HG02884 (cell line): Measurements from ENCODE around the gene PHLDB1.

ENCODE experiments used
- ATAC-seq: cut with Tn5 transposase; IDR thresholded peaks from one replicate; pipeline ENCODE4 v1.9.1; 2021; ENCODE audit warnings: mild to moderate bottlenecking, moderate library complexity; ENCODE audit not compliant: unreplicated experiment

The PHLDB1 gene

GRCh38 chr11:118621784-118622375 is 14.5 kb downstream of the PHLDB1 start:
- no peak for ATAC-seq

DNA sequence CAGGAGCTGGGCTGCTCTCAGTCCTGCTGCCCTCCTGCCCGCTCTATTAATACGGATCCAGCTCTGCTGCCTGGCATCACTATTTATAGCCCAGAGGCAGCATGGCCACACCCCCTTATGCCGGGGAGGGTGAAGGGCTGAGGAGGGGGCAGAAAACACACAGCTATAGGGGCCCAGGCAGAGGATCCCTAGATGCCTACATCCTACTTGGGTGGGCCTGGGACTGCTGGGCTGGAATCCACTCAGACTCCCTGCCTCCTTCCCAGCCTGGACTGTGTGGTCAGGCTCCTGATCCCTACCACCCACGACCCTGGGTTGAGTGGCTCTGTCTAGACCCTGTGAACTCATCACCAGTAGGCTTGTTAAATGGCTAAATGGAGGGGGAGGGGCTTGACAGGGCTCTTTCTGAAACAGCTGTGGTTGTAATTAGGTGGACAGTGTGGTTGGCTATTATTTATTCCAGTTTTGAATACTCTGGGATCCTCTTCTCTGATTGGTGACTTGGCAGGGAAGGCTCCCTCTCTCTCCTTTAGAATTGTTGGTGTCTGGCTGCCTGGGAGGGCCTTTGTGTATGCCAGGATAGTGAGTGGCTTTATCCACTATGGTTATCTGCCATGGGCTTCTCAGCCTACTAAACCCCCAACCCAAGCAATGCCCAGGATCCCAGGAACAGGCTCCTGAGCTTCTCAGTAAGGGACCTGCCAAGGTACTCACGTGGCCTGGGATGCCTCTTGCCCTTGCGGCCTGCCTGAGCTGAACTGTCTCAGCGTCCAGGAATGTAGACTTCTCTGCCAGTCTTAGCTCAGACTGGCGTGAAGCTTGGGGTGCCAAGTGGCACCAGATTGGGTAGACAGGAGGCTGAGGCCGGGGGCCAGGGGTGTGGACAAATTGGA is 15.2 kb downstream of the PHLDB1 start:
- ATAC-seq = no peak

DNA sequence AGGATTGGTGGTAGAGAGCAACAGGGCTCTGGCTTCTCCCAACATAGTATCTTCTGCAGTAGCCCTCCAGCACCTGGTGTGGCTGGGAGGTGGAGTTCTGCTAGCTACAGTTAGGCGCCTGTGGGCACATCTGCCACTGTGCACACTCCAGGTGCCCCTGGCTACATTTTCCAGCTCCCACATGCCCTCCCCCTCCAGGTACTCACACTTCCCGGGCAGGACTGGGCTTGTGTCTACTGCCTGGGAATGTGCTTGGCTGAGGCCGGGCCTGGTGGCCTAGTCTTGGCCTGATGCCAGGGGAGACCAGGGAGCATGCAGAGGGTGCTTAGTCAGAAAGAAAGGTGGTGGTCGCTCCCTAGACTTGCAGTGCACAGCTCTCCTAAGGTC is 15.8 kb downstream of the PHLDB1 start:
- no peak for ATAC-seq

- ATAC-seq = no peak
These were observed 17.7 kb downstream of the PHLDB1 start for GRCh38 chr11:118625036-118625690.

- ATAC-seq = no peak
These were observed 18.6 kb downstream of the PHLDB1 start for GRCh38 chr11:118625976-118626375.

DNA sequence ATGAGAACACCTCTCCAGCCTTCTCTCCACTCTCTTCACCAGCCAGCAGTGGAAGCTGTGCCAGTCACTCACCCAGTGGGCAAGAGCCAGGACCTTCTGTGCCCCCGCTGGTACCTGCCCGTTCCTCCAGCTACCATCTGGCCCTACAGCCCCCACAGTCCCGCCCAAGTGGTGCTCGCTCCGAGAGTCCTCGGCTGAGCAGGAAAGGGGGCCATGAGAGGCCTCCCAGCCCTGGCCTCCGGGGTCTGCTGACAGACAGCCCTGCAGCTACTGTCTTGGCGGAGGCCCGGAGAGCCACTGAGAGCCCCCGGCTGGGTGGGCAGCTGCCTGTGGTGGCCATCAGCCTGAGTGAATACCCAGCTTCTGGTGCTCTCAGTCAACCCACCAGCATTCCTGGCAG is 20.2 kb downstream of the PHLDB1 start:
- ATAC-seq = no peak

DNA sequence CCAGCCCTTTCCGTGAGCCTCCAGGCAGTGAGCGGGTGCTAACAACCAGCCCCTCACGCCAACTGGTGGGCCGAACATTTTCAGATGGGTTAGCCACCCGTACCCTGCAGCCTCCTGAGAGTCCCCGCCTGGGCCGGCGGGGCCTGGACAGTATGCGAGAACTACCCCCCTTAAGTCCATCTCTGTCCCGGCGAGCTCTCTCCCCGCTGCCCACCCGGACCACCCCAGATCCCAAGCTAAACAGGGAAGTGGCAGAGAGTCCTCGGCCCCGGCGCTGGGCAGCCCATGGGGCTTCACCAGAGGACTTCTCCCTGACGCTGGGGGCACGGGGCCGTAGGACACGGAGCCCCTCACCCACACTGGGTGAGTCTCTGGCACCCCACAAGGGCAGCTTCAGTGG is 20.6 kb downstream of the PHLDB1 start:
- ATAC-seq = no peak

DNA sequence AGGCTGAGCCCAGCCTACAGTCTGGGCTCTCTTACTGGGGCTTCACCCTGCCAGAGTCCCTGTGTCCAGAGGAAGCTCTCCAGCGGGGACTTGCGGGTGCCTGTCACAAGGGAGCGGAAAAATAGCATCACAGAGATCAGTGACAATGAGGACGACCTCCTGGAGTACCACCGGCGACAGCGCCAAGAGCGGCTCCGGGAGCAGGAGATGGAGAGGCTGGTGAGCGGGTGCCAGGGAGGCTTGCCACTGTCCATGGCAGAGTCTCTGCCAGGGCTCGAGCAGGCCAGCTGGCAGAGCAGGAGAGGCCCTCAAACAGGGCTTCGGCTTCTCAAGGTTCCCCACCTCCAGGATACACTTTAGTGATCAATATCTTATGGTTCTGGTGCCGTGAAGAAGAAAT is 21.0 kb downstream of the PHLDB1 start:
- ATAC-seq = no peak

GRCh38 chr11:118628861-118629549 is 21.6 kb downstream of the PHLDB1 start:
- no peak for ATAC-seq

DNA sequence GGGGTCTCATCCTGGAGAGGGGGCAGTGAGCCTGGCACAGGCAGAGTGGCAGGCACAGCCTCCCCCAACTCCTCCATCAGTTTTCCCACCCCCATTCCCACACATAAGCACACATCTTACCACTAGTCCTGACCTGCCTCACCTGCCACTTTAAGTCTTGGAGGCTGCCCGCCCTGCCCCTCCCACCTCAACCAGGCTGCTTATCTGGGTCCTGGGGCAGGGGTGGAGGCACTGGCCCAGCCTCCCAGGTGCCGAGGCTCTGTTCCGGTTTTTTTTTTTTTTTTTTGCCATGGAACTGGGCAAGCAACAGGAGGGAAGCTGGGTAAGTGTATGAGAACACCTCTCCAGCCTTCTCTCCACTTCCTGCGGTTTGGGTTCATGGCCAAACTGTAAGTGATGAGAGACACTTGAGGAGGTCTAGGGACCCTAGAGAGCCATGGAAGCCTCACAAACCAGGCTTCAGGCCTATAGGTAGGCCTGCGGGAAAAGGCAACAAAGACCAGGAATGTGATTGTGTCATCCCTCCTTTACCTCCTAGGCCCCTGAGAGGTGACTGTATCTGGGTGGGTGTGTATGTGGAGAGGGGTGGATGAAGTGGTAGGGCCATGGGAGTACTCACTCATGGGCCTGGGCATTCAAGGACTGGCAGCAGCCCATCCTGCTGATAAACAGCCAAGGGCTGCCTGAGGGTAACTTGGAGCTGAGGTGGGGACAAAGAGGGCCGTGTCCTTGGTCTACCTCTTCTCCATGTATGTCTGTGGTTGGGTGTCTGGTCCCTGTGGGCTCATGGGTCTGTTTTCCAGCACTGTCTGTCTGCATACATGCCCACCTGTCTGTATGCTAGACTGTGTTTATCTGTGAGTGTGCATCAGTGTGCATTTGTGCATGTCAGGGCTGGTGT is 22.6 kb downstream of the PHLDB1 start:
- no peak for ATAC-seq

DNA sequence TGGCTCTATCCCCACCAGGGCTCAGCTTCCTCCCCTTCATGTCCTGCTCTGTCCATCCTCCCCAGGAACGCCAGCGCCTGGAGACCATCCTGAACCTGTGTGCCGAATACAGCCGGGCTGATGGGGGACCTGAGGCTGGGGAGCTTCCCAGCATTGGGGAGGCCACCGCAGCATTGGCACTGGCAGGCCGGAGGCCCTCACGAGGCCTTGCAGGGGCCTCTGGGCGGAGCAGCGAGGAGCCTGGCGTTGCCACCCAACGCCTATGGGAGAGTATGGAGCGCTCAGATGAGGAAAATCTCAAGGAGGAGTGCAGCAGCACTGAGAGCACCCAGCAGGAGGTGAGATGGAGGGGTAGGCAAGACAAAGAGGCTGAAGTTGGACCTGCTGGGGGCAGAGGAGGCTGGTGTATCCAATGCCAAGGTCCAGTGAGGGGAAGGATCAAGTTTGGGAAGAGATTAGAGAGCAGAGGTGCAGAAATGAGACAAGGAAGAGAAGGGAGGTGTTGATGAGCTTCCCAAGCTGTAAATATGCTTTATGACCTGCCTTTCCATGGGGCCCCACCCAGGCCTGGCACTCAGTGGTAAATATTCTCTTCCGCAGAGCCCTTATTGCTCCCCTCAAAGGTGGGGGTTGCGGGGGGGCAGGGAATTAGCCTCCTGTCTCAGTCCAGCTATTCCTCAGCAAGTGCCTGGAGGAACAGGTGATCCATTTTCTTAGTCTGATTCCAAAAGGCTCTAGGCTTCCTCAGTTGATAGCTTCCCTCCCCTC is 23.9 kb downstream of the PHLDB1 start:
- ATAC-seq = no peak

DNA sequence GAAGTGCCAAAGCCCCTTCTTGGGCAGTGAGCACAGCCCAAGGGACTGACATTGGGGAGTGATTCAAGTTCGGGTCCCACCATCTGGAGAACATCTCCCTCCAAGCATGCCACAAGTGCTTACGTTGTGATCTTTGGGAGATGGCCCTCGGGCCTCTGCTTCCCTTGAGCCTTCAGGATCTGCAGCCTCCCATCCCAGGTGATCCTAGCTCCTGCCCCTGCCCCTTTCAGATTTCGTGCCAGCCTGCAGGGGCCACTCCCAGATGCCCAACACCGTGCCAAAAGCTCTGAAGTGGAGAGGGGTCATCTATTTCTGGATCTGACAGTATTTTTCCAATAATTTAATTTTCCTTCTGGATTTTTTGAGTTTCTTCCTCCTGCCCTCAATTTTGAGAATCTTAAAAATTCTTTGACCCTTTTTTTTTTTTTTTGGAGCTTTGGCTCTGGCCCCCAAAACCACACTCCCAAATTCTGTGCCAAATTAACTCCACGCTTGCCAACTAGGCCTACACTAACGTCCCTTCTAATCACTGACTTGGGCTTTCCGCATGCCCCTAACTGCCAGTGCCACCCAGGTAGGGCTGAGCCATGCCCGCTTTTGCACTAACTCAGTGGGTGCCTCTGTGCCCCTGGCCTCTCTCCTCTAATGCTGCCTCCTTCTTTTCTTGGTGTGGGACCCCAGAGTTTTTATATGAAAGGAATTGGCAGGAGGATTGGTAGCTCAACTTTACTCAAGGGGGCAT is 25.3 kb downstream of the PHLDB1 start:
- no peak for ATAC-seq

- no peak for ATAC-seq
These were observed 25.9 kb downstream of the PHLDB1 start for GRCh38 chr11:118633319-118633690.

GRCh38 chr11:118633979-118634378 is 26.6 kb downstream of the PHLDB1 start:
- ATAC-seq = no peak

DNA sequence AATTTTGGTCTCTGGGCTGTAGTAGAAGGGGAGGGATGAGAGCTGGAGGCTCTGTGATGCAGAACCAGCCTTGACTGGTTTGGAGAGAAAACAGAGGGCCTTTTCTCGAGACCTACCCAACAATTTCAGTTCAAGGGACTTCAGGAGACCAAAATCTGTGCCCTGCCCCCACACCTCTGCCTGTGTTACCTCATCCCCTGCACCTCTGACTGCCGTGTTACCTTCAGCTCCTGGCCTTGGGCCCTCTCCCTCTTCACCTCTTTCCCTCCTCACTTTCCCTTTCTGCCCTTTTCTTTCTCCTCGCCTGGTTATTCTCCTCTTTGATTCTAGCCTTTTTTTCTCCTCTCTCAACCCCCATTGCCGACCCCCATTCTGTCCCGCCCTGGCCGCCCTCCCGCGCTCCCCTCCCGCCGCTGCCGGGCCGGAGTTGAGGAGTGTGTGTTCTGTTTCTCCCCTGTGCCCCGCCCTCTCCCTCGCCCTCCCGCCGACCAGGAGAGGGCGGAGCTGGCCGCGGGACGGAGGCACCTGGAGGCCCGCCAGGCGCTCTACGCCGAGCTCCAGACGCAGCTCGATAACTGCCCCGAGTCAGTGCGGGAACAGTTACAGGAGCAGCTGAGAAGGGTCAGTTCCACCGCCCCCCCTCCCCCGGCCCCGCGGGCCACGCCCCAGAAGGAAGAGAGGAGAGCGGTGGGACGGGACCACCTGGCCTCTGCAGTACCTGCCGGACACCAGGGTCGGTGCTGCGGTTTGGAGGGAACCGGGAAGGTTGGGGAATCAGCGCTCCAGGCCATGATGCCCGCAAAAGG is 27.2 kb downstream of the PHLDB1 start:
- ATAC-seq = no peak

GRCh38 chr11:118635237-118635591 is 27.8 kb downstream of the PHLDB1 start:
- no peak for ATAC-seq

DNA sequence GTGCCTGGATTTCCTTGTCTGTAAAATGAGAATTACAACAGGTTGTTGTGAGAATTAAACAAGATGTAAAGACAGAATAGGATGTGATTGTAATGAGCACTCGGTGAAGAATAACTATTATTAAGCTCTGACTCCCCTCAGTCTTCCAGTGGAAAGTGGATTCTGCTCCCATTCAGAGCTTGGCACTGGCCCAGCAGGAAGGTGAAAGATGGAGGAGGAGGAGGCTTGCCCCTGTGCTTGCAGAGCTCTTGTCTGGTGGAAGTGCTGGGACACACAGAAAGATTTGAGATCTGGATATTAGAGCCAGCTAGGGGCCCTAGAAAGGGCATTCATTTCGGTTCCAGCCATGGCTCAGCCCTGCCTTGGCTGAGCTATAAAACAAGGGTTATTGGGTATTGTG is 28.2 kb downstream of the PHLDB1 start:
- no peak for ATAC-seq

- ATAC-seq = no peak
These were observed 29.3 kb downstream of the PHLDB1 start for GRCh38 chr11:118636569-118637290.
